SJSA1 (cell line): ENCODE results near the gene FBXO21. TPM values are rescaled to one million over a fixed set of nuclear protein-coding genes. Genes with fewer than 3 reads are reported as not detected.

Experiments
- DNase-seq, 2 experiments: peaks; one replicate each; pipeline ENCODE4 v3.0.0-alpha.2; 2015 to 2020; ENCODE audit warnings: low spot score in 2 of 2, low read depth in 1 of 2
- H3K27ac ChIP-seq: fragments of 250-450 bp; sonication (Bioruptor Pico); 2 replicates; pipeline ENCODE4 v1.5.1; 2020; ENCODE audit warnings: mild to moderate bottlenecking, moderate library complexity
- H3K27me3 ChIP-seq: fragments of 250-450 bp; sonication (Bioruptor Pico); replicated peaks from 2 replicates; pipeline ENCODE4 v1.5.1; 2020; ENCODE audit warnings: mild to moderate bottlenecking, moderate library complexity
- H3K36me3 ChIP-seq: fragments of 250-450 bp; sonication (Bioruptor Pico); 2 replicates; pipeline ENCODE4 v1.5.1; 2020; ENCODE audit warnings: mild to moderate bottlenecking
- H3K4me1 ChIP-seq: fragments of 250-450 bp; sonication (Bioruptor Pico); replicated peaks from 2 replicates; pipeline ENCODE4 v1.6.1; 2021; ENCODE audit warnings: mild to moderate bottlenecking
- H3K4me3 ChIP-seq: fragments of 250-450 bp; sonication (Bioruptor Pico); 2 replicates; pipeline ENCODE4 v1.5.1; 2020; ENCODE audit warnings: mild to moderate bottlenecking
- H3K9me3 ChIP-seq: fragments of 250-450 bp; sonication (Bioruptor Pico); replicated peaks from 2 replicates; pipeline ENCODE4 v1.5.1; 2020; ENCODE audit warnings: mild to moderate bottlenecking
- total RNA-seq: library from RNA; depleted of rRNA; stranded (reverse); fragments of >200 nt; shearing (Covaris generic); gene quantifications from 2 replicates; pipeline ENCODE4 v1.2.3, GENCODE V29; 2014; rRNA removed

The FBXO21 gene
- total RNA-seq, 1 experiment from 2014 or later: 37.1 TPM

DNA sequence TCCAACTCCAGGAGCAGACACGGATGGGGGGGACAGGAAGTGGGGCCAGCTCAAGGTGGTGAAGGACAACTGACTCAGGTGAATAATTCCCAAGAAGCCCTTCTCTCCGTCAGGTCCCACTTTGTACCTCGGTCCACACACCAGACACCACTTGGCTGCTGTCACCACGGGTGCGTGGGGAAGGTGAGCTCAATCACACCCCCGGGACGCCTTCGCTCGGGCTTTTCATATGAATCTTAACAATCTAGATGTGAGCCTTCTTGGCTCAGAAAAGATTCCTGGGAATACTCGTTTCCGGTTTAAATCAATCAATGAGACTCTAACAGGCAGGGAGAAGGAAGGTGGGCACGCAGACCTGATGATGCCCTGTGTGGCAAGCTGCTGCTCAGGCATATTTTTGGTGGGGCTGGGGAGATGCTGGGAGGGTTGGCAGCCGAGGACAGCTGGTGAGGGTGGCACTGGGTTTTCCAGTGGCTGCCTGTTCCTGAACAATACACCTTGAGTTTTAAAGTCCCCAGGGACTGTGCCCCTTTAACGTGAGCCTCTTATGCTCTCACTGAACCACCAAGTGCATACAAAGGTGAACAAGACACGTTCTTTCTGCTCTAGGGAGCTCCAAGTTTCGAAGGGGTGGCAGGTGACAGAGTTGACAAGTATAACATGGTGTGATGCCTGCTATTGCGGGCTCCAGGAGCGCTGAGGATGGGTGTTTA, 96.2 kb downstream of the FBXO21 start:
- Histone ChIP-seq H3K4me3 (no peak overlapping the region), H3K4me1 (peaks cover 7% of the 10 kb centered on the region), H3K36me3 (no peaks in the 10 kb centered on the region), H3K27ac (no peak overlapping the region), H3K27me3 (peaks cover 47% of the 10 kb centered on the region), H3K9me3 (no peaks in the 10 kb centered on the region)
- DNase-seq: no peak

DNA sequence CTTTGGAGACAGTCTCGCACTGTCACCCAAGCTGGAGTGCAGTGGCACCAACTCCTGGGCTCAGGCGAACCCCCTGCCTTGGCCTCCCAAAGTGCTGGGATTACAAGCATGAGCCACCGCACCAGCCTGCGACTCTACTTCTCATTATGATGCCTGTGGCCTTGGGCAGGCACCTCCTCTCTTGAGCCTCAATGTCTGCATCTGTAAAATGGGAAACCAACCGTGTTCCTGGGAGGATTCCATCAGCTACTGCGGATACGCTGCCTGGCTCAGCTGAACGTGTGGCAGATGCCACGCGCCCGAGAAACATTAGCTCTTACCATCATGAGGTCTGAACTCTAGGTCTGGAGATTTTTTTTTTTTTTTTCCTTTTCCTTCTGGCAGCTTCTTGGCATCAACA, 96.8 kb downstream of the FBXO21 start:
- H3K4me1 ChIP-seq: peaks cover under 1% of the 10 kb centered on the region
- no peaks in the 10 kb centered on the region for H3K9me3 ChIP-seq
- H3K36me3 ChIP-seq: no peaks in the 10 kb centered on the region
- DNase-seq: no peak
- H3K4me3 ChIP-seq: no peak overlapping the region
- no peak overlapping the region for H3K27ac ChIP-seq
- H3K27me3 ChIP-seq: peaks cover 41% of the 10 kb centered on the region

DNA sequence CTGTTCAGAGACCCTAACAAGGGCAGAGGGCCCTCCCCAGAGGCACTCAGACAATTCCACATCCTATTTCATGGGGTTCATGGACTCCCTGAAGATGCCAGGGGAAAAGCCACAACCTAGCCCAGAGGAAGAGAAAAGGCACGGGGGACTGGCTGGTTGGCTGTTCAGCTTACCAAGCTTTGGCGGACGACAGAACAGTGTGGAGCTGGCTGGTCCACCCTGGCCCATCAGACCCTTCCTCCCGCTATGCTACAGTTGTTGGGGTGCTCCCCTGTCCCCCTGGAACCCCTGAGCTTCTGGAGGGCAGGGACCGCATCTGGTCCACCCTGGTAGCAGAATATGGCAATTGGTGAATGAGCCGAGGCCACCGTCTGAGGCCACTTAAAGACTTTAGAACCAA, 97.4 kb downstream of the FBXO21 start:
- H3K27me3 ChIP-seq: peaks cover 35% of the 10 kb centered on the region
- no peak overlapping the region for H3K27ac ChIP-seq
- H3K4me1 ChIP-seq: no peaks in the 10 kb centered on the region
- H3K4me3 ChIP-seq: no peak overlapping the region
- no peaks in the 10 kb centered on the region for H3K9me3 ChIP-seq
- H3K36me3 ChIP-seq: no peaks in the 10 kb centered on the region
- DNase-seq: no peak

DNA sequence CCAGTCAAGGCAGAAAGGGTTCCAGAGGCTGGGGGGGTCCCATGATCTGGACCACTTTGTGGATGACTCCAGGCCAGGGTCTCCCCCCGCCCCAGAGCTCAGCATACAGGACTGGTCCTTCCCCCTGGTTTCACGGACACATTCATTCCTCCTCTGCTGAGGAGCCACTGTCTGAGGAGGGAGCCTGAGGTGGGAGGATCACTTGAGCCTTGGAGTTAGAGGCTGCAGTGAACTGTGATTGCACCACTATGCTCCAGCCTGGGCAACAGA, 97.8 kb downstream of the FBXO21 start:
- H3K27me3 ChIP-seq: peaks cover 31% of the 10 kb centered on the region
- H3K36me3 ChIP-seq: no peaks in the 10 kb centered on the region

More for the DNA sequence above, 97.8 kb downstream of the FBXO21 start:
- no peaks in the 10 kb centered on the region for H3K4me1 ChIP-seq
- no peaks in the 10 kb centered on the region for H3K9me3 ChIP-seq
- no peak overlapping the region for H3K27ac ChIP-seq
- H3K4me3 ChIP-seq: no peak overlapping the region
- no peak for DNase-seq

Other genes with a start within 250 kb of the FBXO21 start
- not detected in 2 replicates for gene TESC, start 91.1 kb downstream of the FBXO21 start, total RNA-seq
- not detected in 2 replicates for gene NOS1, start 171.2 kb upstream of the FBXO21 start, total RNA-seq